Panc1 (cell line): ENCODE results near the gene MAP2K5. TPM values are rescaled to one million over a fixed set of nuclear protein-coding genes. Genes with fewer than 3 reads are reported as not detected.

ENCODE experiments used
- ATAC-seq: fragments of 200-7000 bp; cut with Tn5 transposase; 2 replicates; pipeline ENCODE4 v1.9.1; 2020; ENCODE audit warnings: mild to moderate bottlenecking, moderate library complexity
- BruUV-seq: library from RNA; stranded (reverse); fragments of 400-500 nt; replicated peaks from 2 replicates; lab custom pipeline; 2021; lab: Mats Ljungman, UMichigan
- CTCF ChIA-PET: fragments of 300-600 bp; sonication (Branson Sonifier 250); formaldehyde crosslinking; loops from one replicate; lab custom pipeline; 2022; ENCODE audit warnings: antibody characterized with exemption; lab: Charles Lee
- POLR2A ChIA-PET: fragments of 300-600 bp; sonication (Branson Sonifier 250); formaldehyde crosslinking; loops from one replicate; lab custom pipeline; 2022; ENCODE audit warnings: antibody characterized with exemption; lab: Charles Lee
- DNase-seq: peaks from one replicate; pipeline ENCODE4 v3.0.0-alpha.2; 2010; ENCODE audit warnings: low read depth, low spot score
- H3K27ac ChIP-seq: 2 replicates; pipeline ENCODE4 v1.5.1; 2011; ENCODE audit warnings: mild to moderate bottlenecking, low read length, inconsistent platforms
- H3K27me3 ChIP-seq: fragments of 200-500 bp; sonication (Bioruptor generic); 2 replicates; pipeline ENCODE4 v1.6.0; 2014; ENCODE audit warnings: low read length, inconsistent platforms; ENCODE audit not compliant: control insufficient read depth, insufficient read depth
- H3K36me3 ChIP-seq: fragments of 200-500 bp; sonication (Bioruptor generic); 2 replicates; pipeline ENCODE4 v1.5.1; 2014; ENCODE audit warnings: inconsistent platforms, mild to moderate bottlenecking, low read length, moderate library complexity; ENCODE audit not compliant: control insufficient read depth, insufficient read depth
- H3K4me1 ChIP-seq: 2 replicates; pipeline ENCODE4 v1.5.1; 2011; ENCODE audit warnings: inconsistent platforms, mild to moderate bottlenecking, low read length, moderate library complexity; ENCODE audit not compliant: control insufficient read depth, insufficient read depth
- H3K4me3 ChIP-seq, 2 experiments: 2 replicates each; pipeline ENCODE4 v1.5.1; 2011 to 2012; ENCODE audit warnings: low read depth in 2 of 2, low read length in 2 of 2, mild to moderate bottlenecking in 2 of 2, inconsistent platforms in 1 of 2, moderate library complexity in 1 of 2
- H3K9me3 ChIP-seq: fragments of 200-500 bp; sonication (Bioruptor generic); 2 replicates; pipeline ENCODE4 v1.5.1; 2014; ENCODE audit warnings: low read depth, mild to moderate bottlenecking, inconsistent platforms, low read length, moderate library complexity; ENCODE audit not compliant: control insufficient read depth, insufficient read depth
- POLR2AphosphoS5 ChIP-seq: IDR thresholded peaks from 2 replicates; pipeline ENCODE4 v1.6.1; 2012; ENCODE audit warnings: mild to moderate bottlenecking, low read depth, low read length, moderate library complexity
- SIN3A ChIP-seq: IDR thresholded peaks from 2 replicates; pipeline ENCODE4 v1.6.1; 2012; ENCODE audit warnings: low read depth, mild to moderate bottlenecking, low read length, moderate library complexity, borderline replicate concordance; ENCODE audit not compliant: insufficient read depth
- TCF7L2 ChIP-seq: IDR thresholded peaks from 2 replicates; pipeline ENCODE4 v1.6.1; 2011; ENCODE audit warnings: mild to moderate bottlenecking, low read depth, low read length, inconsistent platforms
- in situ Hi-C: cut with HindIII; loops from 2 replicates; pipeline ENCODE4 v1.10.0; 2016; ENCODE audit warnings: low sequenced_read_pairs, low pct_unique_long_range_greater_than_20kb
- intact Hi-C: fragments of 100-400 bp; cut with micrococcal nuclease; formaldehyde crosslinking; loops from one replicate; pipeline ENCODE4 v1.10.0; 2022; ENCODE audit not compliant: unreplicated experiment
- total RNA-seq: library from RNA; stranded (reverse); gene quantifications from one replicate; pipeline ENCODE4 v1.2.1, GENCODE V29; 2021; ENCODE audit not compliant: unreplicated experiment
- TF ChIP-seq, protein P1 (sequence below), 2 experiments: IDR thresholded peaks; 2 replicates each; pipeline ENCODE4 v1.6.1; 2011 to 2012; ENCODE audit warnings: low read depth in 2 of 2, control low read depth in 1 of 2, low read length in 1 of 2, mild to moderate bottlenecking in 1 of 2, moderate library complexity in 1 of 2; ENCODE audit not compliant: insufficient read depth in 1 of 2
- TF ChIP-seq, protein P2 (sequence below): fragments of 450-650 bp; IDR thresholded peaks from 2 replicates; pipeline ENCODE4 v1.5.1; 2017; ENCODE audit warnings: mild to moderate bottlenecking

The MAP2K5 gene
- total RNA-seq, 1 experiment from 2014 or later = 18.3 TPM

DNA sequence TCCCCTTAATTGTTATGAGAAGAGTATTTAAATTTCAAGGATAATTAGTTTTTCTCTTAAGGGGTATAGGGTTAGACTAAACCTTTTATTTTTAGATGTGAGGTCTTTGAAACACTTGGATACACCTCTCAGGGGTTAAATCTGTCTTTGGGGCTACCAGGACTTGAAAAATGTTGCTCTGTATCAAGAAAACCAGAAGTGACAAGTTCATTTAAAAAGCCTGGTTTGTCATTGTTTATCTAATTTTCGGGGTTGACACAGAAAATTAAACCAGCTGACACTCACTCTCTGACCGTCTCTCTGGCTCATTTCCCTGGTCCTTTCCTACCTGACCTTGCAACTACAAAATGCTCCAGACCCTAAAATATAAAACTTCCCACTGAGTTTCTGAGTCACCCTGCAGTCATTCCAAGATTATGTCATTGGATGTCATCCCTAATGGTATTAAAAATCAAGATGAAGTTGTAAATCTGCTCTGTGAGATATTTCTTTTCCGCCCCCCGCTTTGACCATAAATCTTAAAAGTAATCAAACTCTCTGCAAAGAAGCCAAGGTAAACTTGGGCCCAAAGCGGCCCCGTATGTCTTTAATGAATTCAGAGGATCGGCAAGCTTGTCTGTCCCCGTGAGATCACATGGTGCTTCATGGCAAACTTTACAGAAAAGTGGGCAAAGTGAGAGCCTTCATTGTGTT, 249.9 kb downstream of the MAP2K5 start:
- DNase-seq (no peak), ATAC-seq (no peak)
- no TSS peak for BruUV-seq
- in situ Hi-C loops (no loop called here), intact Hi-C loops (no loop called here)
- Histone ChIP-seq H3K27me3 (no peaks in the 10 kb centered on the region), H3K36me3 (no peaks in the 10 kb centered on the region), H3K27ac (no peak overlapping the region), H3K4me3 (no peak overlapping the region), H3K4me1 (no peaks in the 10 kb centered on the region), H3K9me3 (peaks cover 10% of the 10 kb centered on the region; the same call in 1 of the 2 replicates)
- POLR2A ChIA-PET = no interaction called here
- TF ChIP-seq POLR2AphosphoS5 (no peak), SIN3A (no peak), TCF7L2 (no peak)
- TF ChIP-seq, protein P1, sequence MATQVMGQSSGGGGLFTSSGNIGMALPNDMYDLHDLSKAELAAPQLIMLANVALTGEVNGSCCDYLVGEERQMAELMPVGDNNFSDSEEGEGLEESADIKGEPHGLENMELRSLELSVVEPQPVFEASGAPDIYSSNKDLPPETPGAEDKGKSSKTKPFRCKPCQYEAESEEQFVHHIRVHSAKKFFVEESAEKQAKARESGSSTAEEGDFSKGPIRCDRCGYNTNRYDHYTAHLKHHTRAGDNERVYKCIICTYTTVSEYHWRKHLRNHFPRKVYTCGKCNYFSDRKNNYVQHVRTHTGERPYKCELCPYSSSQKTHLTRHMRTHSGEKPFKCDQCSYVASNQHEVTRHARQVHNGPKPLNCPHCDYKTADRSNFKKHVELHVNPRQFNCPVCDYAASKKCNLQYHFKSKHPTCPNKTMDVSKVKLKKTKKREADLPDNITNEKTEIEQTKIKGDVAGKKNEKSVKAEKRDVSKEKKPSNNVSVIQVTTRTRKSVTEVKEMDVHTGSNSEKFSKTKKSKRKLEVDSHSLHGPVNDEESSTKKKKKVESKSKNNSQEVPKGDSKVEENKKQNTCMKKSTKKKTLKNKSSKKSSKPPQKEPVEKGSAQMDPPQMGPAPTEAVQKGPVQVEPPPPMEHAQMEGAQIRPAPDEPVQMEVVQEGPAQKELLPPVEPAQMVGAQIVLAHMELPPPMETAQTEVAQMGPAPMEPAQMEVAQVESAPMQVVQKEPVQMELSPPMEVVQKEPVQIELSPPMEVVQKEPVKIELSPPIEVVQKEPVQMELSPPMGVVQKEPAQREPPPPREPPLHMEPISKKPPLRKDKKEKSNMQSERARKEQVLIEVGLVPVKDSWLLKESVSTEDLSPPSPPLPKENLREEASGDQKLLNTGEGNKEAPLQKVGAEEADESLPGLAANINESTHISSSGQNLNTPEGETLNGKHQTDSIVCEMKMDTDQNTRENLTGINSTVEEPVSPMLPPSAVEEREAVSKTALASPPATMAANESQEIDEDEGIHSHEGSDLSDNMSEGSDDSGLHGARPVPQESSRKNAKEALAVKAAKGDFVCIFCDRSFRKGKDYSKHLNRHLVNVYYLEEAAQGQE (IDR thresholded peaks at IDR 0.05; ENCODE audit: insufficient read depth in 1 of 2, low read depth in 2 of 2, low read length in 1 of 2) = no peak
- TF ChIP-seq, protein P2, sequence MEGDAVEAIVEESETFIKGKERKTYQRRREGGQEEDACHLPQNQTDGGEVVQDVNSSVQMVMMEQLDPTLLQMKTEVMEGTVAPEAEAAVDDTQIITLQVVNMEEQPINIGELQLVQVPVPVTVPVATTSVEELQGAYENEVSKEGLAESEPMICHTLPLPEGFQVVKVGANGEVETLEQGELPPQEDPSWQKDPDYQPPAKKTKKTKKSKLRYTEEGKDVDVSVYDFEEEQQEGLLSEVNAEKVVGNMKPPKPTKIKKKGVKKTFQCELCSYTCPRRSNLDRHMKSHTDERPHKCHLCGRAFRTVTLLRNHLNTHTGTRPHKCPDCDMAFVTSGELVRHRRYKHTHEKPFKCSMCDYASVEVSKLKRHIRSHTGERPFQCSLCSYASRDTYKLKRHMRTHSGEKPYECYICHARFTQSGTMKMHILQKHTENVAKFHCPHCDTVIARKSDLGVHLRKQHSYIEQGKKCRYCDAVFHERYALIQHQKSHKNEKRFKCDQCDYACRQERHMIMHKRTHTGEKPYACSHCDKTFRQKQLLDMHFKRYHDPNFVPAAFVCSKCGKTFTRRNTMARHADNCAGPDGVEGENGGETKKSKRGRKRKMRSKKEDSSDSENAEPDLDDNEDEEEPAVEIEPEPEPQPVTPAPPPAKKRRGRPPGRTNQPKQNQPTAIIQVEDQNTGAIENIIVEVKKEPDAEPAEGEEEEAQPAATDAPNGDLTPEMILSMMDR = no peak
- CTCF ChIA-PET = no interaction called here

DNA sequence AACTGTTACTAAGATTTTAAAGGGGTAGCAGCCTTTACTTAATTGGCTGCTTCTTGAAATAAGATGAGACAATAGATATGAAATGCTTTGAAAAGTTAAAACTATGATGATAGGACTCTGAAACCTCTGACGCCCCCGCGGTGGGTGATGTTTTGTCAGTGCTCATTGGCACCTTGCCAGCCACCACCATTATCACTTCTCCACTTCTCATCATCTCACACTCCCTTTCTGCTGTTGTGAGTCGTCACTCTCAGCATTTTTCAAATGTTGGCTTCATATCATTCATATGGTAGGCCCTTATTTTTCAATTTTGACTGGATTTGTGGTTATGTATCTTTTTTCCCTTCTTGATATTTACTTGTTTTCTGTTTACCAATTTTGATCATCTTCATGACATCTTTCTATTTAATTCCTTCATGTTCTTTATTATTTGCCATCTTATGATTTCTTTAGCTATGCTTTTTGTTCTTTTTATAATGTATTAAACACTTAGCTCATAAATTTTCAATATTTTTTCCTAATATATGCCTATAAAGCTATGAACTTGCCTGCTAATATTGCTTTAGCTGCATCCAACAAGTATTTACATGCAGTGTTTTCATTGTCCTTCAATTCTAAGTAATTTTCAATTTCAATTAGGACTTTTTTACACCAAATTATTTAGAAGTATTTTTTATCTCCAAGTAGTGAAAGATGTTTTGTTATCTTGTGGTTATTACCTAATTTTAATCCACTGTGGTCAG, 252.5 kb downstream of the MAP2K5 start:
- no peak overlapping the region for H3K4me3 ChIP-seq
- peaks cover 10% of the 10 kb centered on the region; the same call in 1 of the 2 replicates for H3K9me3 ChIP-seq
- TF ChIP-seq, protein P1 (IDR thresholded peaks at IDR 0.05; ENCODE audit: insufficient read depth in 1 of 2, low read depth in 2 of 2, low read length in 1 of 2) = no peak
- ChIA-PET CTCF (no interaction called here), POLR2A (no interaction called here)
- no peaks in the 10 kb centered on the region for H3K36me3 ChIP-seq
- H3K4me1 ChIP-seq = no peaks in the 10 kb centered on the region
- H3K27ac ChIP-seq = no peak overlapping the region
- intact Hi-C loops = no loop called here
- ATAC-seq (no peak), DNase-seq (no peak)
- BruUV-seq = no TSS peak
- no peaks in the 10 kb centered on the region for H3K27me3 ChIP-seq
- in situ Hi-C loops = no loop called here
